SJCRH30 (cell line): ENCODE data around the gene PLPP4. TPM values are rescaled to one million over a fixed set of nuclear protein-coding genes. Genes with fewer than 3 reads are reported as not detected.

Experiments used
- DNase-seq, 2 experiments: peaks; one replicate each; pipeline ENCODE4 v3.0.0-alpha.2; 2015 to 2020
- H3K27ac ChIP-seq: fragments of 250-450 bp; sonication (Bioruptor Pico); 2 replicates; pipeline ENCODE4 v1.5.1; 2020; ENCODE audit warnings: mild to moderate bottlenecking, moderate library complexity
- H3K27me3 ChIP-seq: fragments of 250-450 bp; sonication (Bioruptor Pico); 2 replicates; pipeline ENCODE4 v1.5.1; 2020; ENCODE audit warnings: mild to moderate bottlenecking, moderate library complexity
- H3K36me3 ChIP-seq: fragments of 250-450 bp; sonication (Bioruptor Pico); 2 replicates; pipeline ENCODE4 v1.5.1; 2020; ENCODE audit warnings: mild to moderate bottlenecking, moderate library complexity
- H3K4me1 ChIP-seq: fragments of 250-450 bp; sonication (Bioruptor Pico); 2 replicates; pipeline ENCODE4 v1.5.1; 2020; ENCODE audit warnings: mild to moderate bottlenecking, moderate library complexity
- H3K4me3 ChIP-seq: fragments of 250-450 bp; sonication (Bioruptor Pico); 2 replicates; pipeline ENCODE4 v1.5.1; 2020; ENCODE audit warnings: mild to moderate bottlenecking, moderate library complexity
- H3K9me3 ChIP-seq: fragments of 250-450 bp; sonication (Bioruptor Pico); replicated peaks from 2 replicates; pipeline ENCODE4 v1.5.1; 2020; ENCODE audit warnings: mild to moderate bottlenecking, moderate library complexity
- total RNA-seq: library from RNA; depleted of rRNA; stranded (reverse); fragments of >200 nt; shearing (Covaris generic); gene quantifications from 2 replicates; pipeline ENCODE4 v1.2.3, GENCODE V29; 2014

PLPP4 gene
- total RNA-seq, 1 experiment from 2014 or later: 0.12 TPM

DNA sequence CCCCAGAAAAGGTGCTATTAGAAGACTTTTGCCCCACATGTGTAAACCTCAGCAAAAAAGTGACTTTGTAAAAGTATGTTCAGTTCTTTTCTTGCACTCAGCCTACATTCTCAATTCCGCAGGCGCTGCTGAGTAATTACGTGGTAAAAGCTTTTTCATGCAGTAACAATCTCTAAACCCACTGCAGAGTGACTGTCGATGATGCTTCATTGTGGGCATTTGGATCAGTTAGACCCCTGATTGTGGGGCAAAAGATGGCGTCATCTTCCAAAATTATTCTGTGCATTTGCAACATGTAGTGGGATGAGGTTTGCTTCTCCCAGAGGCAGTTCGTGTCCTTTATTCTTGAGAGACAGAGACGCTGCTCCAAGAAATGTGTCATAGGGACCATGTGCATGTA is 85.6 kb downstream of the PLPP4 start:
- Histone ChIP-seq H3K27ac (no peak overlapping the region), H3K4me1 (no peaks in the 10 kb centered on the region), H3K4me3 (no peak overlapping the region), H3K36me3 (no peaks in the 10 kb centered on the region), H3K27me3 (no peaks in the 10 kb centered on the region), H3K9me3 (no peaks in the 10 kb centered on the region)
- no peak for DNase-seq

DNA sequence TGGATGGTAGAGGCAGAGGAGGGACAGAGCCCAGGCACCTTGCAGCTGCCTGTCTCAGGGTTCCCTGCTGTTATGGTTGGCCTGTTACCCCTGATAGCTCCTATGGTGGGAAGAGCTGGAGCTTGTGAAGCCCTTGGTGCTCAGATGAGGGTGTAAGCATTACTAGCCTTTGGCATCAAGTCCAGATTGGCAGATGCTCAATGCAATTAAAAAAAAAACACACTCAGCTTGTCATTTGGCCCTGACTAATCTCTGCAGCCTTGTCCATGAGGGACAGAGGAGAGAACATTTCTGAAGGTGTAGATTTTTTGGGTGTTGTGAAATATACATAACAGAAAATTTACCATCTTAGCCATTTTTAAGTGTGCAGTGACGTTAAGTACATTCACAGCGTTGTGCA is 86.3 kb downstream of the PLPP4 start:
- Histone ChIP-seq H3K27me3 (no peaks in the 10 kb centered on the region), H3K4me1 (no peaks in the 10 kb centered on the region), H3K36me3 (no peaks in the 10 kb centered on the region), H3K9me3 (no peaks in the 10 kb centered on the region), H3K27ac (no peak overlapping the region), H3K4me3 (no peak overlapping the region)
- no peak for DNase-seq

DNA sequence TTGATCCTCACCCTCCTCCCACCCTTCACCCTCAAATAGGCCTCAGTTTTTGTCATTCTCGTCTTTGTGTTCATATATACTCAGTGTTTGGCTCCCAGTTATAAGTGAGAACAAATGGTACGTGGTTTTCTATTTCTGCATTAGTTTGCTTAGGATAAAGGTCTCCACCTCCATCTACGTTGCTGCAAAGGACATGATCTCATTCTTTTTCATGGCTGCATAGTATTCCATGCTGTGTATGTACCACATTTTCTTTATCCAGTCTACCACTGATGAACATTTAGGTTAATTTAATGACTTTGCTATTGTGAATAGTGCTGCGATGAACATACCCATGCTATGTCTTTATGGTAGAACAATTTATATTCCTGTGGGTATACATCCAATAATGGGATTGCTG is 91.2 kb downstream of the PLPP4 start:
- Histone ChIP-seq H3K27me3 (no peaks in the 10 kb centered on the region), H3K9me3 (no peaks in the 10 kb centered on the region), H3K27ac (no peak overlapping the region), H3K36me3 (no peaks in the 10 kb centered on the region), H3K4me1 (no peaks in the 10 kb centered on the region), H3K4me3 (no peak overlapping the region)
- no peak for DNase-seq

DNA sequence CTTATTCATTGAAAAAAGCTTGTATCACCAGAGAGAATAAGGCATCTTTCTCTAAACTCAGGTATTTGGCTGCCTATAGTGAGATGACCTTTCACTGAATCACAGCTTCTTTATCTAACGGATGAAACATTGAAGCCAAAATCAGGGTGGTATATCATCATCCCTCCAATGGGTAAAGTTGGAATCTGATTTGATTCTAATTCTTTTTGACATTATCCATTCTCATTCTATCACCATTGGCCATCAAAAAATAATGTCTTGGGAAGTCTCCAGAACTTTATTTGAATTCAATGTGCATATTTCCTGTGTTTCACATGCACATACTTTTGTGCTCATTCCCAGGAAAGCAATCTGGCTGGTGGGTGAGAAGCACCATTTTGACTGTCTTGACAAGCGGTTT is 95.2 kb downstream of the PLPP4 start:
- no peaks in the 10 kb centered on the region for H3K27me3 ChIP-seq
- H3K9me3 ChIP-seq: 0 out of 2 replicates have a peak, but pooled peaks cover 3% of the 10 kb centered on the region
- H3K27ac ChIP-seq: no peak overlapping the region
- no peaks in the 10 kb centered on the region for H3K36me3 ChIP-seq
- no peak for DNase-seq
- no peak overlapping the region for H3K4me3 ChIP-seq
- H3K4me1 ChIP-seq: no peaks in the 10 kb centered on the region

DNA sequence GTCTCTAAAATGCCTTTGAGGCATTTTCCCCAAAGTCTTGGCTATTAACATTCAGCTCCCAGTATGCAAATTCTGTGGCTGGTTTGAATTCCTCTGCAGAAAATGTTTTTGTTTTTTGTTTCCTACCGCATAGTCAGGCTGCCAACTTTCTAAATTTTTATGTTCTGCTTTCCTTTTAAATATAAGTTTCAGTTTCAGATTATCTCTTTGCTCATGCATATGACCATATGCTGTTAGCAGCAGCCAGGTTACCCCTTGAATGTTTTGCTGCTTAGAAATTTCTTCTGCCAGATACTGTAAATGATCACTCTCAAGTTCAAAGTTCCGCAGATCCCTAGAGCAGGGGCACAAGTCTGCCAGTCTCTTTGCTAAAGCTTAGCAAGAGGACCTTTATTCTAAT is 96.9 kb downstream of the PLPP4 start:
- Histone ChIP-seq H3K36me3 (no peaks in the 10 kb centered on the region), H3K27ac (no peak overlapping the region), H3K4me3 (no peak overlapping the region), H3K9me3 (0 out of 2 replicates have a peak, but pooled peaks cover 3% of the 10 kb centered on the region), H3K27me3 (no peaks in the 10 kb centered on the region), H3K4me1 (no peaks in the 10 kb centered on the region)
- no peak for DNase-seq

DNA sequence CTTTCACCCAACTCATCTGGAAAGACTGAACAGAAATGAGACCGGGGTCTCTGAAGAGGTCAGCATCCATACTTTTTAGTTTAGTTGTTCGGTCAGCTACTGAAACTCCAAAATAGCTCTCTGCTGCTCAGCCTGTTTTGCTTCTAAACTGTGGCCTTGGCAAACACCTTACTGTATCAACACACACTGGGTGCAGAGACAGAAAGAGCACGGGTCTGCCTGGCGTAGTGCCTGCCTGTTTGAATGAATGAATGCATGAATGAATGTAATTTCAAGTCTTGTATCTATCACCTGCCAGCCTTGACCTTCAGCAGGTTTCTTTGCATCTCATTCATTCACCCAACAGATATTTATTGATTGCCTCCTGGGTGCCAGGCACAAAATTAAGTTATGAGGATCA is 98.4 kb downstream of the PLPP4 start:
- Histone ChIP-seq H3K36me3 (no peaks in the 10 kb centered on the region), H3K4me1 (no peaks in the 10 kb centered on the region), H3K27me3 (no peaks in the 10 kb centered on the region), H3K9me3 (0 out of 2 replicates have a peak, but pooled peaks cover 3% of the 10 kb centered on the region), H3K4me3 (no peak overlapping the region), H3K27ac (no peak overlapping the region)
- no peak for DNase-seq

DNA sequence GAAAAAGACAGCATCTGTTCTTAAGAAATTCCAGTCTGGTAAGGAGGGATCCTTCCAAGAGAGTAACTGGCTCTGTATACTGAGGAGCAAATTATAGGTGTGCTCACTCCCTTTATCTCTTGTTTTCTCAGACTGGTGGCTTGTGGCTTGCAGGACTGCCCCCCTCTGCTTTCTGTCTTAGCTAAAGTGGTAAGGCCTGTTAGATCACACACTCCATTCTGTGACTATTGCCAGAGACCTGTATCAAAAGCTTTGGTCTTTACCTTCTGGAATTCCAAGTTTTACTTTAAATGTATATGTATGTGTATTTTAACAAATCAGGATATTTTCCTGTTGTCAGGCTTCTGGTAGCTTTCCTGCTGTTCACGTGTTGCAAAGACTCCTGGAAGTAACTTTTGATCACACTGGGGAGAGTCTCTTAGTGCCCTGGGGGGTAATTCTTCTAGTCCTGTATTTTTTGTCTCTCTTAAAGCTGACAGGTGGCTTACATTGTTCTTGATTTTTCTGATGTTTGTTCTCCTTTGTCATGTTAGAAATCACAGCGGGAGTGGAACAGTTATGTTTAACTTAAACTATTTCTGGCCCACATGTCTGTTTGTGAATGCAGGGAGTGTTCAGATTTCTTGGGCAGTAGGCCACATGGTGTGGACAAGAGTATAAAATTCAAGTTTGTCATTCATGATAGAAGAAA is 99.0 kb downstream of the PLPP4 start:
- no peak overlapping the region for H3K4me3 ChIP-seq
- no peaks in the 10 kb centered on the region for H3K36me3 ChIP-seq
- H3K27me3 ChIP-seq: no peaks in the 10 kb centered on the region
- H3K27ac ChIP-seq: no peak overlapping the region
- H3K9me3 ChIP-seq: 0 out of 2 replicates have a peak, but pooled peaks cover 3% of the 10 kb centered on the region
- no peak for DNase-seq
- no peaks in the 10 kb centered on the region for H3K4me1 ChIP-seq

DNA sequence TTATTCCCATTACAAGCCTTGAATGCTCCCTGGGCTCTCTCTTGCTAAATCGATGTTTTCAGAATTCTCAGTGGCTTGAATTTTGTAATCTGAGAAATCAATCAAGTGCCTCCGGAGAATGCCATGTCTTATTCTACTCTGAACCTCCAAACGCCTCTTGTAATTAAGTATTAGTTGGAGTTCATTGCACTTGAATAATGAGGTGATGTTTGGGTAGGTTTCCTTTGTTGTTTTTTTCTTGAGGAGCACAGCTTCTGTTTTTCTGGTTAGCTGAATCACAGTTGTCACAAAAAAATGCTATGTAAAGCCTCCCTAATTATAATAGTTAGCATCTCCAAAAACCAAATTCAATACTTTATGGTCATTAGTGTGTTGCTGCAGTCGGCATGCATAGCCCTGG is 100.3 kb downstream of the PLPP4 start:
- no peaks in the 10 kb centered on the region for H3K4me1 ChIP-seq
- no peaks in the 10 kb centered on the region for H3K36me3 ChIP-seq
- H3K9me3 ChIP-seq: 0 out of 2 replicates have a peak, but pooled peaks cover 3% of the 10 kb centered on the region
- DNase-seq: no peak
- no peaks in the 10 kb centered on the region for H3K27me3 ChIP-seq
- H3K4me3 ChIP-seq: no peak overlapping the region
- no peak overlapping the region for H3K27ac ChIP-seq

DNA sequence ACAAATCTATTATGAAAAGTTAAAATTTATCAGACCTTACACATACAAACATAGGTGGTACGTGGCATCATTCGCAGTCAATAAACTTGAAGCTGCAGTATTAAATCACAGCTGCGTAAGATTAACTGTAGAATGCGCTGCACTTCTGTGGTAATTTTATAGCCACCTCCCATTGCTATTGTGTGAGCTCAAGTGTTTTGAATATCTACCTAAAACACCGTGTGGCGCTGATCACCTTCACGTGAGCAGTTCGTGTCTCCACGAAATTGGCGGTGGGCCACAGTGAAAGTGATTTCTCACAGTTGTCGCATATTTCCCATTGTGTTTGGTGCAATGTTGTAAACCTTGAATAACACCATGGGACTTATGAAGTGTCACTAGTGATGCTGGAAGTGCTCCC is 102.8 kb downstream of the PLPP4 start:
- no peak overlapping the region for H3K27ac ChIP-seq
- no peaks in the 10 kb centered on the region for H3K36me3 ChIP-seq
- no peaks in the 10 kb centered on the region for H3K9me3 ChIP-seq
- DNase-seq: no peak
- no peak overlapping the region for H3K4me3 ChIP-seq
- H3K27me3 ChIP-seq: no peaks in the 10 kb centered on the region; the same call in 1 of the 2 replicates
- no peaks in the 10 kb centered on the region for H3K4me1 ChIP-seq

DNA sequence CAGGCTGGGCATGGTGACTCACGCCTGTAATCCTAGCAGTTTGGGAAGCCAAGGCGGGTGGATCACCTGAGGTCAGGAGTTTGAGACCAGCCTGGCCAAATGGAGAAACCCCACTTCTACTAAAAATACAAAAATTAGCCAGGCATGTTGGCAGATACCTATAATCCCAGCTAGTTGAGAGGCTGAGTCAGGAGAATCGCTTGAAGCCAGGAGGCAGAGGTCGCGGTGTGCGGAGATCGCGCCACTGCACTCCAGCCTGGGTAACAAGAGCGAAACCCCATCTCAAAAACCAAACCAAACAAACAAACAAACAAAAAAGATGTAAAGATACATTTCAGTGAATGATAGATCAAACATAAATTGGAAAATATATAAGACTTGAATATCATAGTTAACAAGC is 105.9 kb downstream of the PLPP4 start:
- H3K27me3 ChIP-seq: no peaks in the 10 kb centered on the region; the same call in 1 of the 2 replicates
- H3K4me1 ChIP-seq: no peaks in the 10 kb centered on the region
- H3K4me3 ChIP-seq: no peak overlapping the region
- no peaks in the 10 kb centered on the region for H3K36me3 ChIP-seq
- DNase-seq: no peak
- H3K9me3 ChIP-seq: no peaks in the 10 kb centered on the region
- no peak overlapping the region for H3K27ac ChIP-seq

DNA sequence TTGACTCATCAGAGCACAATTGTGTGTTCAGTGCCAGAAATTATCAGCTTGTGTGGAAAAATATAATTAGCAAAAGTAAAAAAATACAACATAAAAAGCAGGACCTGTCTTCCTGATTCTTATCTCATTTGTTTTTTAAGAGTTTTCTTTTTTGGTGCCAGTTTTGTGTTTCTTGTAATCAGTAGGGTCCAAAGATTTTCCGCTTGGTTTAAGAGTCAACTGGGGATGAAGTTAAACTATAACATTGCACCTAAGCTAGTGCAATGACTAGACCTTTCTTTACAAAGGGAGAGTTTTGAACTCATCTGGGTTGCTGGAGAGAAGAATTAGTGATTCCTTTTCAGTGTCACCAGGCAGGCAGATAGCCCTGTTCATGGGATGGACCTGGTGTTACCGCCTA is 113.4 kb downstream of the PLPP4 start:
- Histone ChIP-seq H3K27ac (no peak overlapping the region), H3K4me3 (no peak overlapping the region), H3K36me3 (no peaks in the 10 kb centered on the region), H3K4me1 (no peaks in the 10 kb centered on the region), H3K9me3 (no peaks in the 10 kb centered on the region), H3K27me3 (peaks cover 3% of the 10 kb centered on the region; the same call in 1 of the 2 replicates)
- DNase-seq: no peak

DNA sequence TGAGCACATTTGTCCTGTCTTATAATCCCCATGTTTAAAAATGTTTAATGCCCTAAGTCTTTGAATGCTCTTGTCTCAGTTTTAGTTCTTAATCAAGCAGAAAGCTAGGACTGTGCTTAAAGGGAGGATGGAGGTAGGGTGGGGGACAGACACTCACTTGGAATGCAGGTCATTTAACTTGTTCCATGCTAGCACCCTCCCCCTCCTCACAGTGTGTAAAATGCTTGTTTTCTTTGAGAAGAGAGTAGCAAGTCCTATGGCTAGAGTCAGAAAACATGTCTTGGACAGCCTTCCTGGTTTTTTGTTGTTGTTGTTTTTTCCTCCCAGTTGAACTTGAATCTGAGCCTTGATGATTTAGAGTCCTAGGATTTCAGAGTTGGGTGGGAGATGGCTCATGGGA is 114.2 kb downstream of the PLPP4 start:
- H3K4me1 ChIP-seq: no peaks in the 10 kb centered on the region
- no peak for DNase-seq

DNA sequence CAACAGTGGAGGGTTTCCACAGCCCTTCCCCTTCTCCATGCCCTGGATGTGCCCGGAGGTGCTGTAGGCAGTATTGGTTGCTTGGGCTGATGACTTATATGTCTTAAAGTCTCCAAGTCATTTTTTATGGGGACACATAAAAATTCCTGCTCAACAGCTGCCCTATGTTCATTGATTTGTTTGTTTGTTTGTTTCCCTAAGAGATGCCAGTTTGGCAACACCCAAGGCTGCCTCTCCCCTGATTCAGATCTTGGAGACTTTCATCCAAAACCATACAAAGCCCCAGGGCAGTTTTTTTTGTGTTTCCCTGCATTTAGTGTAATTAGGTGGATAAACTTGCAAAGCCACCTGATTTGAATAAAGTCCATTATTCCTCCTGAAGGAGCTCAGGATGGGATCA is 115.3 kb downstream of the PLPP4 start:
- Histone ChIP-seq H3K27ac (no peak overlapping the region), H3K4me3 (no peak overlapping the region), H3K4me1 (no peaks in the 10 kb centered on the region), H3K36me3 (no peaks in the 10 kb centered on the region), H3K9me3 (no peaks in the 10 kb centered on the region), H3K27me3 (peaks cover 6% of the 10 kb centered on the region; the same call in 1 of the 2 replicates)
- no peak for DNase-seq

More for the DNA sequence above, 114.2 kb downstream of the PLPP4 start:
- Histone ChIP-seq H3K27me3 (peaks cover 6% of the 10 kb centered on the region; the same call in 1 of the 2 replicates), H3K27ac (no peak overlapping the region), H3K36me3 (no peaks in the 10 kb centered on the region), H3K4me3 (no peak overlapping the region), H3K9me3 (no peaks in the 10 kb centered on the region)

DNA sequence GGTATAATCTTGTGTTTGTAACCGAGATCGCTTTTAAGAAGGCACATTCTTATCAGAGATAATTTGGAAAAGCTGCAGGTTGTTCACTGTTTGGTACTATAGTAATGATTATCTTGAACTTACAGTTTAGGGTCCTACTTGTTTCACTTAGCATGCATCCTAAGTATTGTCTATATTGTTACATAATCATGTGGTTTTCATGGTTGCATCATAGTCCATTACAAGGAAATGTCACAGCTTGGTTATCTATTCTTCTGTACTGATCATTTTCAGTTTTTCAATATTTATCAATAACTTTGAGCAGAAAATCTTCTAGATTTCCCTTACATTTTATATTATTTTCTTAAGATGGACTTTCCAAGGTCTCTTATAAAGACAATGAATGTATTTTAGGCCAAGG is 116.3 kb downstream of the PLPP4 start:
- H3K27ac ChIP-seq: no peak overlapping the region
- H3K4me3 ChIP-seq: no peak overlapping the region
- H3K4me1 ChIP-seq: no peaks in the 10 kb centered on the region
- H3K27me3 ChIP-seq: peaks cover 6% of the 10 kb centered on the region; the same call in 1 of the 2 replicates
- DNase-seq: no peak
- no peaks in the 10 kb centered on the region for H3K9me3 ChIP-seq
- H3K36me3 ChIP-seq: no peaks in the 10 kb centered on the region

DNA sequence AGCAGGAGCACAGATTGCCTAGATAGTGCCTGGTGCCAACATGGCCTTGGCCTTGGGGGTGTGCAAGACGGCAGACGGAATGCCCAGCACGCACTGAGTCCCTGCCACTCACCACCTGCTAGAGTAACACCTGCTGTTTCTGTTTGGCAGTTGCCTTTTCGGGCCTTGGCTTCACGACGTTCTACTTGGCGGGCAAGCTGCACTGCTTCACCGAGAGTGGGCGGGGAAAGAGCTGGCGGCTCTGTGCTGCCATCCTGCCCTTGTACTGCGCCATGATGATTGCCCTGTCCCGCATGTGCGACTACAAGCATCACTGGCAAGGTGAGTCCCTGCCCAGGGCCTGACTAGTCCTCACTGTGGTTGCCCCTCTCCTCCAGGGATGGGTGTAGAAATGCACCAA is 118.0 kb downstream of the PLPP4 start:
- H3K9me3 ChIP-seq: no peaks in the 10 kb centered on the region
- H3K4me1 ChIP-seq: no peaks in the 10 kb centered on the region
- H3K36me3 ChIP-seq: no peaks in the 10 kb centered on the region
- DNase-seq: no peak
- H3K27me3 ChIP-seq: peaks cover 6% of the 10 kb centered on the region; the same call in 1 of the 2 replicates
- no peak overlapping the region for H3K27ac ChIP-seq
- no peak overlapping the region for H3K4me3 ChIP-seq

DNA sequence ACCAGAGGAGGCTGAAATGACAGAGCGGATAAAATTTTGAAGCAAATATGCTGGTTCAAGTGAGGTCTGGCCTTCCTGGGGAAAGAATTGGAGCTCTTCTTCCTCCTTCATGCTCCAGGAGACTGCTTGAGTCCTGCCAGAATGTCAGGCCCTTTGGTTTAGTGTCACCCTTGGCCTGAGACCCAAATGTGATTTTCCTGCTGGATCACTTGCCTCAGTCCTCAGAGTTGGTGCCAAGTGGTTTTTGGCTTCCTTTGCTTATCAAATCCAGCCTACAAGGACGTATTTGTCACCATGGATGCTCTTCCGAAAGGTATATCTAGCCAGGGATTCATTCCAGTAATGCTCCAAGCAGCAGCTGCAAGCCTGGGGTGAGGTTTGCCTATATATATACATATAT is 118.4 kb downstream of the PLPP4 start:
- no peak overlapping the region for H3K4me3 ChIP-seq
- no peak for DNase-seq
- H3K27me3 ChIP-seq: peaks cover 6% of the 10 kb centered on the region; the same call in 1 of the 2 replicates
- no peak overlapping the region for H3K27ac ChIP-seq
- no peaks in the 10 kb centered on the region for H3K9me3 ChIP-seq
- H3K36me3 ChIP-seq: no peaks in the 10 kb centered on the region
- no peaks in the 10 kb centered on the region for H3K4me1 ChIP-seq
